ENCODE measurements around the gene PXN. TPM values are rescaled to one million over a fixed set of nuclear protein-coding genes. Genes with fewer than 3 reads are reported as not detected.

Gene PXN
- total and polyA plus RNA-seq, 2 experiments from 2014 or later = 38.4 to 76.0 TPM

- no peak overlapping the region for H2AFZ ChIP-seq
- H3K27ac Mint-ChIP-seq = no peak overlapping the region
Measured at GRCh38 chr12:120204171-120204570, 61.4 kb downstream of the PXN start.

More at GRCh38 chr12:120204171-120204570, 61.4 kb downstream of the PXN start:
- peaks cover 64% of the 10 kb centered on the region for H3K36me3 Mint-ChIP-seq (ENCODE audit: low read depth)
- TF ChIP-seq EZH2 (IDR thresholded peaks at IDR 0.05; ENCODE audit: low read depth, unreplicated experiment) (no peak), CREB1 (CRISPR knock-in tag; IDR thresholded peaks at IDR 0.05; ENCODE audit: low read depth) (no peak), POLR2AphosphoS5 (IDR thresholded peaks at IDR 0.05; ENCODE audit: low read depth) (no peak), NANOG (IDR thresholded peaks at IDR 0.05; ENCODE audit: borderline replicate concordance) (no peak), ETS1 (IDR thresholded peaks at IDR 0.05) (no peak), ZNF114 (CRISPR knock-in tag; IDR thresholded peaks at IDR 0.05) (no peak), ZNF331 (CRISPR knock-in tag; IDR thresholded peaks at IDR 0.05; ENCODE audit: low read depth) (no peak), STAT1 (IDR thresholded peaks at IDR 0.05; ENCODE audit: unreplicated experiment) (no peak), JUNB (IDR thresholded peaks at IDR 0.05; ENCODE audit: unreplicated experiment) (no peak), REST (IDR thresholded peaks at IDR 0.05; ENCODE audit: unreplicated experiment) (no peak), EZH2phosphoT487 (IDR thresholded peaks at IDR 0.05; ENCODE audit: unreplicated experiment) (no peak), CTCF (conservative IDR thresholded peaks at IDR 0.05; ENCODE audit: low read depth in 2 of 2) (no peak), ZNF462 (CRISPR knock-in tag; IDR thresholded peaks at IDR 0.05) (no peak)
- Histone ChIP-seq H3F3A (replicated peaks; ENCODE audit: low read depth) (peaks cover 20% of the 10 kb centered on the region), H3K36me3 (ENCODE audit: insufficient read depth) (peaks cover 18% of the 10 kb centered on the region), H3K79me2 (replicated peaks; ENCODE audit: insufficient read depth) (peaks cover 34% of the 10 kb centered on the region), H4K20me1 (replicated peaks; ENCODE audit: insufficient read depth) (peaks cover 20% of the 10 kb centered on the region), H3K4me1 (ENCODE audit: insufficient read depth) (peaks cover 14% of the 10 kb centered on the region), H3K27me3 (ENCODE audit: insufficient read depth) (no peaks in the 10 kb centered on the region), H3K27ac (ENCODE audit: low read depth) (no peak overlapping the region), H3K4me2 (no peak overlapping the region), H3K9me2 (ENCODE audit: insufficient read depth) (no peaks in the 10 kb centered on the region), H3K4me3 (no peak overlapping the region)
- no peak overlapping the region for H3K4me3 Mint-ChIP-seq
- DNase-seq (ENCODE audit: low spot score) (no peak), ATAC-seq (no peak)
- H3K27me3 Mint-ChIP-seq (ENCODE audit: insufficient read depth, low read depth, poor library complexity) = peaks cover 13% of the 10 kb centered on the region
- H3K9me3 Mint-ChIP-seq = peaks cover 9% of the 10 kb centered on the region; the same call in 2 of the 3 replicates
- H3K4me1 Mint-ChIP-seq = peaks cover 11% of the 10 kb centered on the region; the same call in 2 of the 3 replicates

Data from GM23338 (cell line).